RWPE2 (cell line): ENCODE measurements around the gene TMEM130.
"Not testable (repeated sequence)": the region's sequence is repeated elsewhere in the genome, so short reads cannot be mapped to it uniquely, and the experiment has no call there.

Experiments
- ATAC-seq: fragments of 200-7000 bp; cut with Tn5 transposase; 3 replicates; pipeline ENCODE4 v1.9.1; 2021; ENCODE audit warnings: low read depth
- DNase-seq: peaks from one replicate; pipeline ENCODE4 v3.0.0-alpha.2; 2020; ENCODE audit warnings: low spot score
- H3K27ac ChIP-seq: fragments of 450-650 bp; 2 replicates; pipeline ENCODE4 v1.5.1; 2017; ENCODE audit warnings: mild to moderate bottlenecking; ENCODE audit not compliant: poor library complexity, severe bottlenecking
- H3K27me3 ChIP-seq: fragments of 250-450 bp; sonication (Bioruptor Pico); 2 replicates; pipeline ENCODE4 v1.5.1; 2021; ENCODE audit warnings: mild to moderate bottlenecking, moderate library complexity; ENCODE audit not compliant: insufficient read depth, poor library complexity, severe bottlenecking
- H3K36me3 ChIP-seq: fragments of 250-450 bp; sonication (Bioruptor Pico); 2 replicates; pipeline ENCODE4 v1.5.1; 2020; ENCODE audit warnings: low read depth, mild to moderate bottlenecking, moderate library complexity
- H3K4me1 ChIP-seq: fragments of 250-450 bp; sonication (Bioruptor Pico); 2 replicates; pipeline ENCODE4 v1.5.1; 2021; ENCODE audit warnings: mild to moderate bottlenecking, moderate library complexity; ENCODE audit not compliant: insufficient read depth, poor library complexity, severe bottlenecking
- H3K4me3 ChIP-seq: fragments of 250-450 bp; sonication (Bioruptor Pico); 2 replicates; pipeline ENCODE4 v1.5.1; 2021; ENCODE audit warnings: mild to moderate bottlenecking, moderate library complexity; ENCODE audit not compliant: severe bottlenecking
- H3K9me3 ChIP-seq: fragments of 250-450 bp; sonication (Bioruptor Pico); 2 replicates; pipeline ENCODE4 v1.5.1; 2021; ENCODE audit warnings: mild to moderate bottlenecking, moderate library complexity; ENCODE audit not compliant: severe bottlenecking
- CTCF ChIP-seq: fragments of 450-650 bp; IDR thresholded peaks from one replicate; pipeline ENCODE4 v1.5.1; 2017; ENCODE audit warnings: mild to moderate bottlenecking, moderate library complexity; ENCODE audit not compliant: poor library complexity, severe bottlenecking

TMEM130 gene

GRCh38 chr7:98855610-98856422 lies 14.0 kb downstream of the TMEM130 start:
- no peak overlapping the region for H3K27ac ChIP-seq
- TF ChIP-seq CTCF = no peak
- no peaks in the 10 kb centered on the region for H3K36me3 ChIP-seq
- peaks cover 3% of the 10 kb centered on the region for H3K4me1 ChIP-seq
- H3K27me3 ChIP-seq = no peaks in the 10 kb centered on the region
- DNase-seq (no peak), ATAC-seq (peak; percentile 17; the same call in 1 of the 3 replicates)
- H3K9me3 ChIP-seq = no peaks in the 10 kb centered on the region
- H3K4me3 ChIP-seq = no peak overlapping the region

- H3K36me3 ChIP-seq = no peaks in the 10 kb centered on the region
- no peak for DNase-seq
These were observed 17.0 kb downstream of the TMEM130 start for GRCh38 chr7:98852826-98853225.

GRCh38 chr7:98848918-98849317 lies 20.9 kb downstream of the TMEM130 start:
- DNase-seq (no peak), ATAC-seq (no peak)
- Histone ChIP-seq H3K9me3 (no peaks in the 10 kb centered on the region), H3K27me3 (no peaks in the 10 kb centered on the region), H3K36me3 (no peaks in the 10 kb centered on the region), H3K4me1 (no peaks in the 10 kb centered on the region), H3K4me3 (no peak overlapping the region), H3K27ac (no peak overlapping the region)
- no peak for TF ChIP-seq CTCF

More at GRCh38 chr7:98852826-98853225, 17.0 kb downstream of the TMEM130 start:
- Histone ChIP-seq H3K4me3 (no peak overlapping the region), H3K4me1 (peaks cover 3% of the 10 kb centered on the region), H3K27me3 (no peaks in the 10 kb centered on the region), H3K9me3 (no peaks in the 10 kb centered on the region), H3K27ac (no peak overlapping the region)
- TF ChIP-seq CTCF = no peak
- ATAC-seq = no peak

- not testable (repeated sequence) for H3K36me3 ChIP-seq
These were observed 27.3 kb downstream of the TMEM130 start for GRCh38 chr7:98842552-98842951.

GRCh38 chr7:98841179-98841997 lies 28.4 kb downstream of the TMEM130 start:
- no peak overlapping the region for H3K4me3 ChIP-seq
- no peaks in the 10 kb centered on the region for H3K4me1 ChIP-seq
- DNase-seq (no peak), ATAC-seq (peak; percentile 57)
- H3K36me3 ChIP-seq = no peaks in the 10 kb centered on the region
- H3K27me3 ChIP-seq = no peaks in the 10 kb centered on the region
- no peak overlapping the region for H3K27ac ChIP-seq
- peak; percentile 91 for TF ChIP-seq CTCF
- no peaks in the 10 kb centered on the region for H3K9me3 ChIP-seq

More at GRCh38 chr7:98842552-98842951, 27.3 kb downstream of the TMEM130 start:
- not testable (repeated sequence) for H3K27me3 ChIP-seq, H3K9me3 ChIP-seq, DNase-seq, ATAC-seq, H3K27ac ChIP-seq, H3K4me3 ChIP-seq, H3K4me1 ChIP-seq
